ENCODE measurements around the gene TPD52L2.
A peak's percentile ranks its signal among the peaks of the same experiment; 100 is the strongest.

Gene TPD52L2

GRCh38 chr20:63890201-63890576 lies 25.1 kb downstream of the TPD52L2 start:
- no peaks in the 10 kb centered on the region for H3K36me3 Mint-ChIP-seq
- peaks cover 4% of the 10 kb centered on the region for H3K4me1 Mint-ChIP-seq (ENCODE audit: low read depth)
- H3K27me3 Mint-ChIP-seq, result no peaks in the 10 kb centered on the region
- no peaks in the 10 kb centered on the region for H3K9me3 Mint-ChIP-seq (ENCODE audit: low read depth)
- H3K27ac Mint-ChIP-seq, result no peak overlapping the region
- H3K4me3 Mint-ChIP-seq, result no peak overlapping the region

GRCh38 chr20:63890616-63891015 lies 25.5 kb downstream of the TPD52L2 start:
- no peaks in the 10 kb centered on the region for H3K36me3 Mint-ChIP-seq
- no peaks in the 10 kb centered on the region for H3K9me3 Mint-ChIP-seq (ENCODE audit: low read depth)
- H3K27ac Mint-ChIP-seq, result no peak overlapping the region
- H3K4me1 Mint-ChIP-seq (ENCODE audit: low read depth), result peaks cover 4% of the 10 kb centered on the region
- no peaks in the 10 kb centered on the region for H3K27me3 Mint-ChIP-seq
- no peak overlapping the region for H3K4me3 Mint-ChIP-seq

- no peaks in the 10 kb centered on the region for H3K9me3 Mint-ChIP-seq (ENCODE audit: low read depth)
- H3K27me3 Mint-ChIP-seq, result no peaks in the 10 kb centered on the region
- no peak overlapping the region for H3K4me3 Mint-ChIP-seq
- H3K36me3 Mint-ChIP-seq, result no peaks in the 10 kb centered on the region
- H3K27ac Mint-ChIP-seq, result no peak overlapping the region
- peaks cover 10% of the 10 kb centered on the region for H3K4me1 Mint-ChIP-seq (ENCODE audit: low read depth)
These were observed 26.3 kb downstream of the TPD52L2 start for GRCh38 chr20:63891061-63892002.

- peak overlapping the region; percentile 8 for H3K27ac Mint-ChIP-seq
- H3K4me3 Mint-ChIP-seq, result no peak overlapping the region
- H3K9me3 Mint-ChIP-seq (ENCODE audit: low read depth), result no peaks in the 10 kb centered on the region
- peaks cover under 1% of the 10 kb centered on the region for H3K36me3 Mint-ChIP-seq
- no peaks in the 10 kb centered on the region for H3K27me3 Mint-ChIP-seq
- peaks cover 17% of the 10 kb centered on the region for H3K4me1 Mint-ChIP-seq (ENCODE audit: low read depth)
These were observed 27.3 kb downstream of the TPD52L2 start for GRCh38 chr20:63892402-63892801.

- Mint-ChIP-seq H3K4me1 (ENCODE audit: low read depth) (peaks cover 32% of the 10 kb centered on the region), H3K27ac (peak overlapping the region; percentile 91), H3K9me3 (ENCODE audit: low read depth) (no peaks in the 10 kb centered on the region), H3K4me3 (peak overlapping the region; percentile 91), H3K27me3 (no peaks in the 10 kb centered on the region), H3K36me3 (peaks cover 2% of the 10 kb centered on the region)
These were observed 28.9 kb downstream of the TPD52L2 start for GRCh38 chr20:63893999-63894357.

- H3K4me1 Mint-ChIP-seq (ENCODE audit: low read depth), result peaks cover 38% of the 10 kb centered on the region
- peak within 1 kb of the TSS; percentile 96 for H3K27ac Mint-ChIP-seq
- H3K36me3 Mint-ChIP-seq, result peaks cover 2% of the 10 kb centered on the region
- H3K9me3 Mint-ChIP-seq (ENCODE audit: low read depth), result no peaks in the 10 kb centered on the region
- no peaks in the 10 kb centered on the region for H3K27me3 Mint-ChIP-seq
- H3K4me3 Mint-ChIP-seq, result peak within 1 kb of the TSS; percentile 96
These were observed 29.5 kb downstream of the TPD52L2 start, which contains the start of gene DNAJC5 for GRCh38 chr20:63894358-63895201. Gene DNAJC5, plus strand, starts transcription at chr20:63895126. Its CDS starts 33,220 bp downstream, at chr20:63928346.

GRCh38 chr20:63895202-63895951 lies 30.3 kb downstream of the TPD52L2 start:
- H3K36me3 Mint-ChIP-seq, result peaks cover 2% of the 10 kb centered on the region
- H3K4me1 Mint-ChIP-seq (ENCODE audit: low read depth), result peaks cover 38% of the 10 kb centered on the region
- peak overlapping the region; percentile 96 for H3K27ac Mint-ChIP-seq

GRCh38 chr20:63895952-63896263 lies 30.8 kb downstream of the TPD52L2 start:
- no peaks in the 10 kb centered on the region for H3K27me3 Mint-ChIP-seq
- no peaks in the 10 kb centered on the region for H3K9me3 Mint-ChIP-seq (ENCODE audit: low read depth)

More at GRCh38 chr20:63895202-63895951, 30.3 kb downstream of the TPD52L2 start:
- Mint-ChIP-seq H3K4me3 (peak overlapping the region; percentile 96), H3K27me3 (no peaks in the 10 kb centered on the region), H3K9me3 (ENCODE audit: low read depth) (no peaks in the 10 kb centered on the region)

GRCh38 chr20:63896264-63897105 lies 31.4 kb downstream of the TPD52L2 start:
- H3K36me3 Mint-ChIP-seq, result peaks cover 2% of the 10 kb centered on the region
- no peaks in the 10 kb centered on the region for H3K9me3 Mint-ChIP-seq (ENCODE audit: low read depth)
- peak overlapping the region; percentile 96 for H3K27ac Mint-ChIP-seq
- H3K27me3 Mint-ChIP-seq, result no peaks in the 10 kb centered on the region
- peak overlapping the region; percentile 96 for H3K4me3 Mint-ChIP-seq
- H3K4me1 Mint-ChIP-seq (ENCODE audit: low read depth), result peaks cover 49% of the 10 kb centered on the region

More at GRCh38 chr20:63895952-63896263, 30.8 kb downstream of the TPD52L2 start:
- Mint-ChIP-seq H3K4me3 (peak overlapping the region; percentile 96), H3K4me1 (ENCODE audit: low read depth) (peaks cover 43% of the 10 kb centered on the region), H3K27ac (peak overlapping the region; percentile 96), H3K36me3 (peaks cover 2% of the 10 kb centered on the region)

GRCh38 chr20:63897978-63898561 lies 33.0 kb downstream of the TPD52L2 start:
- Mint-ChIP-seq H3K4me3 (peak overlapping the region; percentile 73), H3K27me3 (no peaks in the 10 kb centered on the region), H3K9me3 (ENCODE audit: low read depth) (no peaks in the 10 kb centered on the region), H3K4me1 (ENCODE audit: low read depth) (peaks cover 60% of the 10 kb centered on the region), H3K27ac (peak overlapping the region; percentile 54), H3K36me3 (peaks cover 2% of the 10 kb centered on the region)

GRCh38 chr20:63898882-63899558 lies 34.0 kb downstream of the TPD52L2 start:
- Mint-ChIP-seq H3K27ac (peak overlapping the region; percentile 86), H3K9me3 (ENCODE audit: low read depth) (no peaks in the 10 kb centered on the region), H3K36me3 (peaks cover 2% of the 10 kb centered on the region), H3K4me1 (ENCODE audit: low read depth) (peaks cover 66% of the 10 kb centered on the region), H3K27me3 (no peaks in the 10 kb centered on the region), H3K4me3 (peak overlapping the region; percentile 9)

GRCh38 chr20:63900413-63900812 lies 35.3 kb downstream of the TPD52L2 start:
- H3K36me3 Mint-ChIP-seq, result peaks cover 2% of the 10 kb centered on the region
- no peak overlapping the region for H3K4me3 Mint-ChIP-seq

More at GRCh38 chr20:63900413-63900812, 35.3 kb downstream of the TPD52L2 start:
- no peaks in the 10 kb centered on the region for H3K9me3 Mint-ChIP-seq (ENCODE audit: low read depth)
- peaks cover 72% of the 10 kb centered on the region for H3K4me1 Mint-ChIP-seq (ENCODE audit: low read depth)
- peak overlapping the region; percentile 46 for H3K27ac Mint-ChIP-seq
- H3K27me3 Mint-ChIP-seq, result no peaks in the 10 kb centered on the region

Measured in activated naive CD8-positive, alpha-beta T cell (primary cell).